ENCODE results near the gene METTL26. TPM values are rescaled to one million over a fixed set of nuclear protein-coding genes. Genes with fewer than 3 reads are reported as not detected.
A peak's percentile ranks its signal among the peaks of the same experiment; 100 is the strongest.

Gene METTL26
- total and polyA plus RNA-seq, 2 experiments from 2014 or later = 77.9 to 155 TPM

GRCh38 chr16:606656-607307, 29.3 kb downstream of the METTL26 start:
- Histone ChIP-seq H3K4me2 (no peak overlapping the region), H2AFZ (no peak overlapping the region), H4K20me1 (ENCODE audit: insufficient read depth, poor library complexity, severe bottlenecking) (peaks cover 16% of the 10 kb centered on the region), H3K27me3 (no peaks in the 10 kb centered on the region), H3K27ac (no peak overlapping the region), H3K4me1 (ENCODE audit: insufficient read depth) (no peaks in the 10 kb centered on the region), H3K9me3 (ENCODE audit: low read depth) (no peaks in the 10 kb centered on the region), H3K36me3 (replicated peaks; ENCODE audit: insufficient read depth, low read depth) (no peaks in the 10 kb centered on the region), H3K4me3 (no peak overlapping the region), H3K9me2 (replicated peaks; ENCODE audit: insufficient read depth) (no peaks in the 10 kb centered on the region), H3K79me2 (peaks cover 83% of the 10 kb centered on the region)
- no peak for DNase-seq (ENCODE audit: low spot score)
- 96% methylated on average over 22 of the region's 22 CpGs for WGBS (ENCODE audit: low lambda C conversion rate, missing lambda C conversion rate)
- no peak for TF ChIP-seq EZH2phosphoT487 (IDR thresholded peaks at IDR 0.05; ENCODE audit: low read depth, severe bottlenecking, unreplicated experiment)
- no peak for TF ChIP-seq CTCF (IDR thresholded peaks at IDR 0.05; ENCODE audit: poor library complexity)
- no peak for TF ChIP-seq EZH2 (IDR thresholded peaks at IDR 0.05; ENCODE audit: borderline replicate concordance)

- Histone ChIP-seq H3K79me2 (peaks cover 84% of the 10 kb centered on the region), H3K4me3 (no peak overlapping the region), H2AFZ (no peak overlapping the region), H4K20me1 (ENCODE audit: insufficient read depth, poor library complexity, severe bottlenecking) (peaks cover 20% of the 10 kb centered on the region), H3K9me2 (replicated peaks; ENCODE audit: insufficient read depth) (no peaks in the 10 kb centered on the region), H3K27me3 (no peaks in the 10 kb centered on the region), H3K36me3 (replicated peaks; ENCODE audit: insufficient read depth, low read depth) (no peaks in the 10 kb centered on the region), H3K4me1 (ENCODE audit: insufficient read depth) (no peaks in the 10 kb centered on the region), H3K4me2 (no peak overlapping the region), H3K9me3 (ENCODE audit: low read depth) (no peaks in the 10 kb centered on the region), H3K27ac (no peak overlapping the region)
- TF ChIP-seq CTCF (IDR thresholded peaks at IDR 0.05; ENCODE audit: poor library complexity) = no peak
- no peak for TF ChIP-seq EZH2phosphoT487 (IDR thresholded peaks at IDR 0.05; ENCODE audit: low read depth, severe bottlenecking, unreplicated experiment)
- TF ChIP-seq EZH2 (IDR thresholded peaks at IDR 0.05; ENCODE audit: borderline replicate concordance) = no peak
- 93% methylated on average over 5 of the region's 5 CpGs for WGBS (ENCODE audit: low lambda C conversion rate, missing lambda C conversion rate)
- DNase-seq (ENCODE audit: low spot score) = no peak
Measured at GRCh38 chr16:603933-604332, 32.2 kb downstream of the METTL26 start.

DNA sequence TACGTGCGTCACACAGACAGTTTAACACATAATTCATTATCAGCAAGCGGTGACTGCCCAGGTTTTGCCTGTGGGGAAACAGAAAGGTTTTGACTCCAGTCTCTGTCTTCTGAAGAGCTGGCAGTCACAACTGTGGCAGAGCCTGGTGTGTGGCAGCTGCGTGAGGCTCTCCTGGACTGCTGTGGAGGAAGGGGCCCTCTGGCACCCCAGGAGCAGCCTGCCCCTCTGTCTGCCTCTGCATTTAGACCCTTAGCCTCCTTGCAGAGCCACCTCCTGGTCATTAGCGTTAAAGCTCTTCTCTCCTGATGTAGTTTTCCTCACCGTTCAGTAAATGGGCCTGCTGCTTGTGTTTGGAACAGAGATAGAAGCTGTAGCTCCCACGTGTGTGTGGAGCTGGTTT, 35.3 kb downstream of the METTL26 start:
- Histone ChIP-seq H3K27me3 (no peaks in the 10 kb centered on the region), H2AFZ (no peak overlapping the region), H3K27ac (no peak overlapping the region), H3K4me3 (no peak overlapping the region), H3K79me2 (peaks cover 93% of the 10 kb centered on the region), H3K4me2 (no peak overlapping the region), H3K9me3 (ENCODE audit: low read depth) (no peaks in the 10 kb centered on the region), H4K20me1 (ENCODE audit: insufficient read depth, poor library complexity, severe bottlenecking) (peaks cover 25% of the 10 kb centered on the region), H3K4me1 (ENCODE audit: insufficient read depth) (no peaks in the 10 kb centered on the region), H3K9me2 (replicated peaks; ENCODE audit: insufficient read depth) (no peaks in the 10 kb centered on the region), H3K36me3 (replicated peaks; ENCODE audit: insufficient read depth, low read depth) (no peaks in the 10 kb centered on the region)
- 60% methylated on average over 7 of the region's 7 CpGs for WGBS (ENCODE audit: low lambda C conversion rate, missing lambda C conversion rate)
- DNase-seq (ENCODE audit: low spot score) = peak; percentile 19
- TF ChIP-seq CTCF (IDR thresholded peaks at IDR 0.05; ENCODE audit: poor library complexity) (peak; percentile 26), EZH2phosphoT487 (IDR thresholded peaks at IDR 0.05; ENCODE audit: low read depth, severe bottlenecking, unreplicated experiment) (no peak), EZH2 (IDR thresholded peaks at IDR 0.05; ENCODE audit: borderline replicate concordance) (no peak)
